GM12872 (cell line): Measurements from ENCODE around the gene EBP.
A peak's percentile ranks its signal among the peaks of the same experiment; 100 is the strongest.

Source experiments
- TF ChIP-seq, protein P1 (sequence below): IDR thresholded peaks from 3 replicates; pipeline ENCODE4 v1.5.1; 2011; ENCODE audit warnings: low read depth, mild to moderate bottlenecking, low read length, moderate library complexity; ENCODE audit not compliant: insufficient read depth

EBP gene

DNA sequence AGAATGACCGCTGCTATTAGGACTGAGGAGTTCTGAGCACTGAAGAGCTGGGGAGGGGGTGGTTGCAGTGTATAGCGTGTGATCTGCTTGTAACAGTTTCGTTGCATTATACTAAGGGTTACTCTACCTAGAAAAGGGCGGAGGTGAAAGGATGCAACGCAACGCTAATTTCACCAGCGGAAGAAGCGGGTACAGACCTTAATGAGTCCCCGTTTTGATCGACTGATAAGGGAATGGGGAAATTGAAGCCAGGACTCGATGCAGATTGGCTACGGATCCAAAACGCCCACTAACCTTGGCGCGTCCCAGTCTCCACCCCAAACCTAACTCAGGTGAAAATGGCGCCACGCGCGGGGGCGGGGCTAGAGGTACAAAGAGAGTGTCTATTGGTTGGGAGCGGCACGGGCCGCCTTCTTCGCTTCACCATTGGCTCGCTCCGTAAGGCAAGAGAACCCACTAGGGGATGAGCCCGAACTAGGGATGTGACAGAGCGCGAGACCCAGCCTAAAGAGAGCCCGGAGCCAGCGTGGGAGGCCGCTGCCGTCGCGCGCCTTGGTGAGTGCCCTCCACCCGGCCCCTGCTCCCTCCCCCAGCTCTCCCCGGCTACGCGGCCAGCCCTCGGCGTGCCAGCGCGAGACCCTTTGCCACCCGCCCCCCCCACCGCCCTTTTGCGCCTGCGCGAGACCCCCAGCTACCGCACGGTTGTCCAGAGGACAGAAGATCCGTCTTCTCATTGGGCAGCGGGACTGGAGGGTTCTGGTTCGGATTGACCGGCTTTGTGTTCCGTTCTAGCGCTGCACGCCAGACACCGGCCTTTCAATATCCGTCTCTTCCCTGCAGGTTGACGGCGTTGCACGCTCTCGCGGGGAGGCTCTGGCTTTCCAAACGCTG is at the start of gene EBP:
Gene EBP, plus strand, starts transcription at position 456 of the 891 bp plus-strand sequence. CDS start 1,964 bp downstream, outside the sequence.
- TF ChIP-seq, protein P1, sequence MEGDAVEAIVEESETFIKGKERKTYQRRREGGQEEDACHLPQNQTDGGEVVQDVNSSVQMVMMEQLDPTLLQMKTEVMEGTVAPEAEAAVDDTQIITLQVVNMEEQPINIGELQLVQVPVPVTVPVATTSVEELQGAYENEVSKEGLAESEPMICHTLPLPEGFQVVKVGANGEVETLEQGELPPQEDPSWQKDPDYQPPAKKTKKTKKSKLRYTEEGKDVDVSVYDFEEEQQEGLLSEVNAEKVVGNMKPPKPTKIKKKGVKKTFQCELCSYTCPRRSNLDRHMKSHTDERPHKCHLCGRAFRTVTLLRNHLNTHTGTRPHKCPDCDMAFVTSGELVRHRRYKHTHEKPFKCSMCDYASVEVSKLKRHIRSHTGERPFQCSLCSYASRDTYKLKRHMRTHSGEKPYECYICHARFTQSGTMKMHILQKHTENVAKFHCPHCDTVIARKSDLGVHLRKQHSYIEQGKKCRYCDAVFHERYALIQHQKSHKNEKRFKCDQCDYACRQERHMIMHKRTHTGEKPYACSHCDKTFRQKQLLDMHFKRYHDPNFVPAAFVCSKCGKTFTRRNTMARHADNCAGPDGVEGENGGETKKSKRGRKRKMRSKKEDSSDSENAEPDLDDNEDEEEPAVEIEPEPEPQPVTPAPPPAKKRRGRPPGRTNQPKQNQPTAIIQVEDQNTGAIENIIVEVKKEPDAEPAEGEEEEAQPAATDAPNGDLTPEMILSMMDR = no peak

DNA sequence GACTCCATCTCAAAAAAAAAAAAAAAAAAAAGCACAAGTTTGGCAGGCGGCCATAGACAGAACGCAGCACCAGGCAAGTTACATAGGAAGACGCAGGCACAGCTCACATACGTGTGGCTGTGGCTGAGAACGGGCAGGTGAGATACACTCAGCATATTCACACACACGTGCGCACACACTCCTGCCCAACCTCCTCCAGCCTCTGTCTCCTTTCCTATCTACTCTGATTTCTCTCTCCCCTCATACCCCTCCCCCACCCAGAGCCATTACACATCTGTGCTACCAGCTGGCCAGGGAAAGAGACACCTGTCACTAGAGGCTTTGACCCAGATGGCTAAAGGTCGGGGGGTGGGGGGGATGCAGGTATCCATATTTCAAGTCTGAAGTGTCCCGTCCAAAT is 49.4 kb upstream of the EBP start:
- TF ChIP-seq, protein P1 = no peak

DNA sequence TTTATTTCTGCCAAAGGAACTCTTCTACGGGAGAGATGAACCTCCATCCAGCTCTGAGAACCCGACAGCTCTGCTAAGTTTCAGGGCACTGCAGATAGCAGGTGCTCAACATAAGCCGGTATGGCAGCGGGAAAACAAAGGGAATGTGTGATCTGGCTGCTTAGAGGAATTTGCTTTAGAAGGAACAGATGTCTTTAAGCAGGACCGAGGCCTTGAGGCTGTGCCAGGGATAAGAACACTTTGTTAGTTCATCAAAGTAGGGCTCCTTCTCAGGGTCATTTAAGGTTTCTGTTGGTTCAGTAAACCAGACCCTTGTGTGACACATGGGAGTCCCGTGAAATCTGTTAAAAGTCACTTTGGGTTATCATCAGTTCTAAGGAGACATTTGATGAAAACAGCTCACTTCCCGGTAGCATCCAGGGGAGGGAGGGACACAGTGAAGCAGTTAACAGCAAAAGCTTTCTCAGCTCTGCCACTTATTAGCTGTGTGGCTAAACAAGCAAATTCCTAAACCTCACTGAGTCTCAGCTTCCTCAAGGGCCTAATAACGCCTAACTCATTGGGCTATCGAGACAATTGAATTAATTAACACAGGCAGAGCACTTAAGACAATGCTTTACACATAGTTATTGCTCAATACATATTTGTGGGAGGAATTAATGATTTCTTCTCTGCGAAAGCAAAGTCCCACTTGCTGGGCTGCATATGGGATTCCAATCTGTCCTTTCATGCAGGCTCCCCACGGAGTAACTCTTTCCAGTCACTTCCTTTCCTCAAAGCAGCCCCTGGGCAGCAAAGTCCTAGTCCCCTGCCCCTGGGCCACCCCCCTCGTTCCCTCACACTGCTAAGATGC is 48.5 kb upstream of the EBP start:
- TF ChIP-seq, protein P1 = no peak

DNA sequence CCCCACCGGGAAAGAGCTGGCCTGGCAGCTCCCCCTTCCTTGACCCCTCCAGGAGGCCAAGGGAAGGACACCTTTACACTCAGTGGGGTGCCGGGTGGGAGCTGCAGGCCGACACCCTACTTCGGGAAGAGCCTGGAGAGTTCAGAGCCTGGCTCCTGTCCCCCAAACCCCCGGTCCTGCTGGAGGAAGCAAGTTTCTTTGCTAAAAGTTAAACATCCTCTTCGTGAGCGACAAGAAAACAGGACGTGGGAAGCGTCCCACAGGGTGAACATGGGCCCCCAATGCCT is 48.0 kb upstream of the EBP start:
- TF ChIP-seq, protein P1 = no peak

DNA sequence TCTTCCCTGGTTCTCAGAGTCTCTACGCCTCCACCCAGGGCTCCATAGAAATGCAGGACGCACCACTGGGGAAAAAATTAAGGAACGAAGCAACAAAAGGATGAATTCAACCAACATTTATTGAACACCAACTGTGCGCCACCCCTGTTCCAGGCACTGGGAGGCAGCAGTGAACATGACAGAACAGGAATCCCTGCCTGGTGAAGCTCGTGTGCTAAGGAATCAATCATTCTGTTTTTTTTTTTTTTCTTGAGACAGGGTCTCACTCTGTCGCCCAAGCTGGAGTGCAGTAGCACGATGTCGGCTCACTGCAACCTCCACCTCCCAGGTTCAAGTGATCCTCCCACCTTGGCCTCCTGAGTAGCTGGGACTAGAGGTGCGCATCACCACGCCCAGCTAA is 47.5 kb upstream of the EBP start:
- TF ChIP-seq, protein P1 = peak; percentile 46; the same call in 2 of the 3 replicates

DNA sequence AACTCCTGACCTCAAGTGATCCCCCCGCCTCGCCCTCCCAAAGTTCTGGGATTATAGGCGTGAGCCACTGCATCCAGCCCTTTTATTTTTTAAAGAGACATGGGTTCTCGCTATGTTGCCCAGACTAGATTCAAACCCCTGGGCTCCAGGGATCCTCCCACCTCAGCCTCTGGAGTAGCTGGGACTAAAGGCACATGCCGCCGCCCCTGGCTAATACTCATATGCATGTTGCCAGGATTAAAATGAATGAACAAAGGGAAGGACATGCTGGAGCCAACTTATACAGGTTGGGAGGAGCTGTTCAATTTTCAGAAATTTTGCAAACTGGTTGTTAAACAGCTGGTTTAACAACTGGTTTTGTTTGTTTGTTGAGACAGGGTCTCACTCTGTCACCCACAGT is 47.0 kb upstream of the EBP start:
- TF ChIP-seq, protein P1 = no peak

DNA sequence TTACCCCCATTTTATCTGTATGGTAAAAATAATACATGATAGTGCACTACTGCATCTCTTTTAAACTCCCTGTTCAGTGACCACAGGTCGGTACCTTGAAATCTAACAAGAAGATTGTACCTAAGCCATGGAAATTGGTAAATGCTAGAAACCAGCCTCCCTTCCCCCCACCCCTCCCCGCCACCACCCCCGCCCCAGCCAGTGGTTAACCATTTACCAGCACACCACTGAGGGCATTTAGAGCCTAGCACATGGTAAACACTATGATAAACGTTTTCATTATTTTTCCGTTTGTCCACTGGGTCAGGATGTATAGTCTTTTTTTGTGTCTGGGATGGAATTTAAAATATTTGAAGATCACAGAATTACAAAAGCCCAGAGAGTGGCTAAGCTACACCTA is 46.3 kb upstream of the EBP start:
- TF ChIP-seq, protein P1 = no peak
